B cell (primary cell): ENCODE data around the gene LRRN4CL. TPM values are rescaled to one million over a fixed set of nuclear protein-coding genes. Genes with fewer than 3 reads are reported as not detected.
A peak's percentile ranks its signal among the peaks of the same experiment; 100 is the strongest.

ENCODE experiments used
- ATAC-seq: fragments of 200-7000 bp; cut with Tn5 transposase; one replicate; pipeline ENCODE4 v1.10.0; 2021; ENCODE audit warnings: low read depth, mild to moderate bottlenecking, moderate number of reproducible peaks, moderate library complexity
- CTCF ChIA-PET: fragments of 350-600 bp; sonication (Branson Sonifier 250); formaldehyde crosslinking; loops from one replicate; lab custom pipeline; 2021; ENCODE audit warnings: antibody characterized with exemption, inconsistent platforms; lab: Charles Lee
- POLR2A ChIA-PET: fragments of 350-600 bp; sonication (Branson Sonifier 250); formaldehyde crosslinking; loops from one replicate; lab custom pipeline; 2021; ENCODE audit warnings: antibody characterized with exemption; lab: Charles Lee
- DNase-seq: peaks from one replicate; pipeline ENCODE4 v3.0.0; 2013
- H2AFZ ChIP-seq: 2 replicates; pipeline ENCODE4 v1.6.1; 2012; ENCODE audit warnings: mild to moderate bottlenecking, low read depth, low read length; ENCODE audit not compliant: insufficient read depth, poor library complexity, severe bottlenecking
- H3K27ac ChIP-seq, 2 donors: 1 replicate in 1 of 2; 2 replicates in 1 of 2; pipeline ENCODE4 v1.5.1; 2012 to 2013; ENCODE audit warnings: low read length in 2 of 2, mild to moderate bottlenecking in 2 of 2, moderate library complexity in 1 of 2
- H3K27me3 ChIP-seq, 4 experiments: fragments of 200-600 bp in 1 of 4; sonication (generic) in 1 of 4; replicated peaks in 1 of 4; 1 replicate in 2 of 4; 2 replicates in 2 of 4; pipeline versions ENCODE4 v1.6.1 to v1.7.0; 2013 to 2016; ENCODE audit warnings: low read length in 3 of 4, mild to moderate bottlenecking in 2 of 4, mixed read lengths in 1 of 4, moderate library complexity in 1 of 4; ENCODE audit not compliant: insufficient read depth in 4 of 4, control insufficient read depth in 3 of 4; ENCODE audit errors: control extremely low read depth in 1 of 4
- H3K36me3 ChIP-seq, 2 experiments: replicated peaks in 1 of 2; 1 replicate in 1 of 2; 2 replicates in 1 of 2; pipeline versions ENCODE4 v1.6.1 to v1.7.1; 2013; ENCODE audit warnings: low read length in 1 of 2; ENCODE audit not compliant: insufficient read depth in 2 of 2, control insufficient read depth in 1 of 2; ENCODE audit errors: control extremely low read depth in 1 of 2, extremely low read depth in 1 of 2
- H3K4me1 ChIP-seq, 2 donors: fragments of 200-600 bp in 1 of 2; sonication (generic) in 1 of 2; 1 replicate in 1 of 2; 2 replicates in 1 of 2; pipeline versions ENCODE4 v1.5.1 to v1.6.1; 2013 to 2017; ENCODE audit warnings: low read length in 2 of 2; ENCODE audit not compliant: control insufficient read depth in 2 of 2, insufficient read depth in 2 of 2
- H3K4me2 ChIP-seq: replicated peaks from 2 replicates; pipeline ENCODE3; 2012; ENCODE audit warnings: mild to moderate bottlenecking, low read depth, low read length; ENCODE audit not compliant: poor library complexity, severe bottlenecking
- H3K4me3 ChIP-seq, 5 experiments: fragments of 200-600 bp in 1 of 5; sonication (generic) in 1 of 5; 1 replicate in 3 of 5; 2 replicates in 2 of 5; pipeline versions ENCODE4 v1.5.1 to v1.7.0; 2011 to 2016; ENCODE audit warnings: low read length in 4 of 5, mild to moderate bottlenecking in 4 of 5, low read depth in 2 of 5, control low read depth in 1 of 5, moderate library complexity in 1 of 5; ENCODE audit not compliant: insufficient read depth in 1 of 5; ENCODE audit errors: control extremely low read depth in 1 of 5, extremely low read depth in 1 of 5
- H3K79me2 ChIP-seq: fragments of 200-600 bp; sonication (generic); one replicate; pipeline ENCODE4 v1.6.0; 2016; ENCODE audit warnings: low read length; ENCODE audit not compliant: control insufficient read depth, insufficient read depth
- H3K9ac ChIP-seq: fragments of 200-600 bp; sonication (generic); 2 replicates; pipeline ENCODE4 v1.6.1; 2017; ENCODE audit warnings: mild to moderate bottlenecking, low read length, moderate library complexity
- H3K9me3 ChIP-seq, 3 donors: one replicate each; pipeline versions ENCODE4 v1.6.1 to v1.7.1; 2013; ENCODE audit warnings: low read length in 2 of 3; ENCODE audit not compliant: control insufficient read depth in 2 of 3, insufficient read depth in 1 of 3; ENCODE audit errors: control extremely low read depth in 1 of 3
- H4K20me1 ChIP-seq: 2 replicates; pipeline ENCODE4 v1.6.0; 2012; ENCODE audit warnings: mild to moderate bottlenecking, low read length; ENCODE audit not compliant: insufficient read depth, control insufficient read depth, poor library complexity, severe bottlenecking
- H3K27ac Mint-ChIP-seq: one replicate; pipeline ENCODE4 v1.8.0; 2021; ENCODE audit warnings: mixed read lengths
- H3K27me3 Mint-ChIP-seq: one replicate; pipeline ENCODE4 v1.8.0; 2021; ENCODE audit warnings: mixed read lengths
- H3K4me1 Mint-ChIP-seq: one replicate; pipeline ENCODE4 v1.8.0; 2021; ENCODE audit warnings: mixed read lengths
- H3K4me3 Mint-ChIP-seq: one replicate; pipeline ENCODE4 v1.8.0; 2021; ENCODE audit warnings: mixed read lengths
- H3K9me3 Mint-ChIP-seq: one replicate; pipeline ENCODE4 v1.8.0; 2022; ENCODE audit warnings: mixed read lengths; ENCODE audit not compliant: insufficient read depth
- CTCF ChIP-seq: fragments of 200-600 bp; IDR thresholded peaks from one replicate; pipeline ENCODE4 v1.8.0; 2022; ENCODE audit warnings: antibody characterized with exemption, mild to moderate bottlenecking
- EZH2 ChIP-seq: IDR thresholded peaks from 2 replicates; pipeline ENCODE4 v1.6.1; 2012; ENCODE audit warnings: borderline replicate concordance, low read depth, mild to moderate bottlenecking, moderate library complexity, low read length; ENCODE audit not compliant: insufficient read depth, poor library complexity, severe bottlenecking
- WGBS: methylation state at CpG from one replicate; pipeline ENCODE4 v1.1.5; 2013; ENCODE audit warnings: missing lambda C conversion rate; ENCODE audit not compliant: insufficient coverage; 5-methylcytosine and 5-hydroxymethylcytosine counted together
- intact Hi-C: fragments of 100-400 bp; cut with micrococcal nuclease; formaldehyde crosslinking; loops from one replicate; pipeline ENCODE4 v1.10.0; 2022
- polyA plus RNA-seq: library from polyadenylated mRNA; depleted of rRNA; stranded (reverse); fragments of >200 nt; gene quantifications from 2 replicates; pipeline ENCODE4 v1.2.3, GENCODE V29; 2012
- total RNA-seq, 2 donors: library from RNA; stranded (reverse); fragments of 120-200 nt in 1 of 2; gene quantifications; 1 replicate in 1 of 2; 2 replicates in 1 of 2; pipeline versions ENCODE4 v1.2.3 to v1.2.4, GENCODE V29; 2013 to 2022

The LRRN4CL gene
- total and polyA plus RNA-seq, 2 donors (not counting 1 experiment from before 2014, with no cell fraction given), result 0.03 to 0.25 TPM

DNA sequence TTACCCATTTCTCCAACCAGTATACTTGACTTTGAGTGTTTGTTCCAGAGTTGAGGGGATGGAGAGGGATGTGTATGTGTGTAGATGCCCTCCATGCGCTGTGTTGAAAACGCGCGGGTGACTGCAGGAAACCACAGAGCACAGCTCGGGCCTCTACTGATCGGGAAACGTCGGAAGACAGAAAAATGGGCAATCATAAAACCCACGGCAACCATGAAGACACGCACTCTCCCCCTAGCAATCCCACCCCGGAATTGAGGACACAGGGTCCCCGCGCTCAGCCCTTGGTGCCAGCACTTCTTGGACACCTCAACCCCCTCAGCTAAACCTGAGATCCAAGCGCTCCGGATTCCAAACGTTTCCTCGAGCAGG, 18.1 kb downstream of the LRRN4CL start:
- intact Hi-C loops, result loop anchor here (1.0 to 2.0 kb wide), 5 partner anchors 8 to 210 kb away; partner anchors contain the start of genes GANAB, HNRNPUL2, INTS5 and SLC3A2
- peak overlapping the region; percentile 85 to 97 (median 87) for H3K4me3 ChIP-seq
- no peak for DNase-seq
- POLR2A ChIA-PET, result interaction anchor here (0.7 to 2.8 kb wide), 18 partner anchors 9 to 184 kb away, joined by 3 to 21 read pairs (median 5); partner anchors contain the start of genes B3GAT3, EEF1G, GANAB and HNRNPUL2
- H3K9ac ChIP-seq, result peak overlapping the region; percentile 97
- peak overlapping the region; percentile 94 for H3K4me2 ChIP-seq
- CTCF ChIA-PET, result interaction anchor here (0.8 to 2.5 kb wide), 11 partner anchors 10 to 187 kb away, joined by 3 to 13 read pairs (median 4); partner anchors contain the start of genes B3GAT3, EEF1G, INTS5 and TUT1
- Mint-ChIP-seq H3K27me3 (no peaks in the 10 kb centered on the region), H3K4me3 (peak overlapping the region; percentile 100), H3K4me1 (peaks cover 53% of the 10 kb centered on the region), H3K9me3 (no peaks in the 10 kb centered on the region), H3K27ac (peak overlapping the region; percentile 97)
- under 1% methylated on average over 17 of the region's 17 CpGs for WGBS
- H3K36me3 ChIP-seq, result peaks cover 3 to 22% of the 10 kb centered on the region in 2 experiments
- H4K20me1 ChIP-seq, result peaks cover 9% of the 10 kb centered on the region
- TF ChIP-seq EZH2 (no peak), CTCF (no peak)
- ATAC-seq, result peak; percentile 14
- no peaks in the 10 kb centered on the region for H3K9me3 ChIP-seq
- H3K79me2 ChIP-seq, result peaks cover 69% of the 10 kb centered on the region
- no peaks in the 10 kb centered on the region for H3K27me3 ChIP-seq
- peak overlapping the region; percentile 56 to 71 for H3K27ac ChIP-seq
- peak overlapping the region; percentile 92 for H2AFZ ChIP-seq
- peaks cover 27 to 42% of the 10 kb centered on the region in 2 donors for H3K4me1 ChIP-seq
